K562 (cell line): ENCODE measurements around the gene LDLRAD3. TPM values are rescaled to one million over a fixed set of nuclear protein-coding genes. Genes with fewer than 3 reads are reported as not detected.

ENCODE experiments used
- ATAC-seq: fragments of 200-7000 bp; cut with Tn5 transposase; 3 replicates; pipeline ENCODE4 v1.9.1; 2020; ENCODE audit warnings: moderate library complexity
- BruUV-seq: library from RNA; stranded (reverse); fragments of 400-500 nt; replicated peaks from 2 replicates; lab custom pipeline; 2021; lab: Mats Ljungman, UMichigan
- CTCF ChIA-PET: fragments of 300-600 bp; formaldehyde crosslinking; extraction: SDS; loops from one replicate; lab custom pipeline; 2021; ENCODE audit warnings: low intra/inter-chr PET ratio; lab: Yijun Ruan, JAX
- POLR2A ChIA-PET: fragments of 300-600, 350-650 bp; sonication (Branson Sonifier 250); formaldehyde crosslinking; extraction: SDS; loops from one replicate; lab custom pipeline; 2021; ENCODE audit warnings: antibody characterized with exemption, inconsistent platforms; lab: Yijun Ruan, JAX
- DNase-seq, 4 experiments: peaks; one replicate each; pipeline versions ENCODE4 v3.0.0 to v3.0.0-alpha.2; 2011 to 2018; ENCODE audit warnings: low spot score in 3 of 4, mixed read lengths in 3 of 4; ENCODE audit errors: extremely low read depth in 1 of 4
- FAIRE-seq: peaks from 2 replicates; lab custom pipeline; 2011; peaks lifted over from hg19 to GRCh38; lab: Jason Lieb, UNC
- H2AFZ ChIP-seq: 2 replicates; pipeline ENCODE4 v1.6.0; 2011; ENCODE audit warnings: low read depth, low read length, control low read depth, inconsistent platforms
- H3K27ac ChIP-seq: fragments of 200-600 bp; 3 replicates; pipeline ENCODE4 v1.8.0; 2011; ENCODE audit warnings: low read depth, mild to moderate bottlenecking, control low read depth, inconsistent platforms, low read length, moderate library complexity, mixed read lengths; ENCODE audit errors: extremely low read depth
- H3K27me3 ChIP-seq, 2 experiments: fragments of 300-600 bp in 1 of 2; 2 replicates in 1 of 2; 3 replicates in 1 of 2; pipeline versions ENCODE4 v1.6.0 to v1.8.0; 2011; ENCODE audit warnings: inconsistent platforms in 2 of 2, low read length in 2 of 2, mild to moderate bottlenecking in 1 of 2, mixed read lengths in 1 of 2, moderate library complexity in 1 of 2; ENCODE audit not compliant: control insufficient read depth in 2 of 2, insufficient read depth in 2 of 2
- H3K36me3 ChIP-seq: fragments of 300-600 bp; 3 replicates; pipeline ENCODE4 v1.8.0; 2011; ENCODE audit warnings: mild to moderate bottlenecking, low read length, inconsistent platforms; ENCODE audit not compliant: control insufficient read depth, insufficient read depth
- H3K4me1 ChIP-seq, 2 experiments: fragments of 200-600 bp in 1 of 2; replicated peaks in 1 of 2; 2 replicates in 1 of 2; 3 replicates in 1 of 2; pipeline versions ENCODE4 v1.5.1 to v1.8.0; 2011; ENCODE audit warnings: inconsistent platforms in 2 of 2, low read length in 2 of 2, mild to moderate bottlenecking in 1 of 2, mixed read lengths in 1 of 2, moderate library complexity in 1 of 2; ENCODE audit not compliant: control insufficient read depth in 2 of 2, insufficient read depth in 2 of 2
- H3K4me2 ChIP-seq: 2 replicates; pipeline ENCODE4 v1.6.1; 2011; ENCODE audit warnings: low read length, control low read depth, inconsistent platforms, mixed read lengths; ENCODE audit not compliant: insufficient read depth
- H3K4me3 ChIP-seq: fragments of 200-600 bp; sonication (generic), shearing (Covaris generic); 2 replicates; pipeline ENCODE4 v1.5.1; 2016; ENCODE audit warnings: control low read depth, inconsistent platforms
- H3K79me2 ChIP-seq: fragments of 200-600 bp; 3 replicates; pipeline ENCODE4 v1.8.0; 2011; ENCODE audit warnings: low read length, inconsistent platforms; ENCODE audit not compliant: control insufficient read depth, insufficient read depth
- H3K9ac ChIP-seq, 2 experiments: 2 replicates each; pipeline versions ENCODE4 v1.6.0 to v1.6.1; 2011; ENCODE audit warnings: low read depth in 2 of 2, low read length in 2 of 2, control low read depth in 1 of 2, inconsistent platforms in 1 of 2, mild to moderate bottlenecking in 1 of 2, mixed read lengths in 1 of 2; ENCODE audit not compliant: insufficient read depth in 1 of 2
- H3K9me1 ChIP-seq: one replicate; pipeline ENCODE4 v1.6.0; 2011; ENCODE audit warnings: inconsistent platforms, mild to moderate bottlenecking, low read length, moderate library complexity; ENCODE audit not compliant: control insufficient read depth, insufficient read depth
- H3K9me3 ChIP-seq: replicated peaks from 2 replicates; pipeline ENCODE4 v1.5.1; 2011; ENCODE audit warnings: low read depth, low read length, inconsistent platforms; ENCODE audit not compliant: control insufficient read depth, insufficient read depth
- H4K20me1 ChIP-seq: replicated peaks from 2 replicates; pipeline ENCODE4 v1.6.1; 2011; ENCODE audit warnings: low read length, inconsistent platforms, mixed read lengths; ENCODE audit not compliant: control insufficient read depth, insufficient read depth
- BRF1 ChIP-seq: IDR thresholded peaks from 3 replicates; pipeline ENCODE4 v1.6.1; 2011; ENCODE audit warnings: borderline replicate concordance, mild to moderate bottlenecking; ENCODE audit not compliant: insufficient read length; ENCODE audit errors: extremely low read depth
- ELF2 ChIP-seq: fragments of 250-450 bp; sonication (Bioruptor Pico); IDR thresholded peaks from 2 replicates; pipeline ENCODE4 v1.5.0; 2021; ENCODE audit warnings: mild to moderate bottlenecking
- GABPA ChIP-seq: fragments of 200-800 bp; sonication (Bioruptor generic); conservative IDR thresholded peaks from 2 replicates; pipeline ENCODE4 v1.6.1; 2016; ENCODE audit warnings: low read depth, missing genetic modification characterization, missing compliant biosample characterization
- ZNF239 ChIP-seq: fragments of 250-450 bp; sonication (Bioruptor Pico); IDR thresholded peaks from 2 replicates; pipeline ENCODE4 v1.4.0; 2020; ENCODE audit warnings: mild to moderate bottlenecking
- WGBS: fragments of 100-300 bp; shearing (Covaris generic); methylation state at CpG from one replicate; pipeline ENCODE4 v1.1.6; 2016; ENCODE audit warnings: low coverage, mixed read lengths; ENCODE audit not compliant: insufficient coverage; ENCODE audit errors: missing lambda C conversion rate; 5-methylcytosine and 5-hydroxymethylcytosine counted together
- in situ Hi-C: fragments of 300-500 bp; cut with MboI; formaldehyde crosslinking; loops from 4 replicates; pipeline ENCODE4 v1.15.0; 2018; ENCODE audit warnings: inconsistent platforms, mixed read lengths
- intact Hi-C: fragments of 100-400 bp; cut with micrococcal nuclease; formaldehyde crosslinking; loops from 2 replicates; pipeline ENCODE4 v1.14.2; 2022
- polyA plus RNA-seq, 8 experiments: library from polyadenylated mRNA; depleted of rRNA in 4 of 8; stranded (reverse) in 5 of 8; unstranded in 3 of 8; fragments of >200 nt; fragmentation: Nextera tagmentation in 2 of 8; fragmentation: Illumina TruSeq in 1 of 8; extraction: Ambion mirVana in 2 of 8; extraction: Trizol in 1 of 8; gene quantifications; 2 replicates each; pipeline versions ENCODE4 v1.2.1 to v1.2.3, GENCODE V29; 2011 to 2014; ENCODE audit warnings: inconsistent platforms in 1 of 8, missing spikeins in 1 of 8
- total RNA-seq, 7 experiments: library from RNA; depleted of rRNA in 6 of 7; stranded (reverse); fragments of >200 nt in 6 of 7; fragmentation: Illumina TruSeq in 2 of 7; extraction: Trizol in 2 of 7; gene quantifications; 2 replicates each; pipeline versions ENCODE4 v1.2.1 to v1.2.3, GENCODE V29; 2011 to 2021; ENCODE audit warnings: low replicate concordance in 1 of 7
- TF ChIP-seq, protein P1 (sequence below): fragments of 450-650 bp; IDR thresholded peaks from 2 replicates; pipeline ENCODE4 v1.7.0; 2016; ENCODE audit warnings: borderline replicate concordance

Gene LDLRAD3
- total and polyA plus RNA-seq, 9 of the 15 experiments (the other 6 are each of a cell fraction or from before 2014, with no cell fraction given) = 0.73 to 7.2 (median 3.5) TPM

DNA sequence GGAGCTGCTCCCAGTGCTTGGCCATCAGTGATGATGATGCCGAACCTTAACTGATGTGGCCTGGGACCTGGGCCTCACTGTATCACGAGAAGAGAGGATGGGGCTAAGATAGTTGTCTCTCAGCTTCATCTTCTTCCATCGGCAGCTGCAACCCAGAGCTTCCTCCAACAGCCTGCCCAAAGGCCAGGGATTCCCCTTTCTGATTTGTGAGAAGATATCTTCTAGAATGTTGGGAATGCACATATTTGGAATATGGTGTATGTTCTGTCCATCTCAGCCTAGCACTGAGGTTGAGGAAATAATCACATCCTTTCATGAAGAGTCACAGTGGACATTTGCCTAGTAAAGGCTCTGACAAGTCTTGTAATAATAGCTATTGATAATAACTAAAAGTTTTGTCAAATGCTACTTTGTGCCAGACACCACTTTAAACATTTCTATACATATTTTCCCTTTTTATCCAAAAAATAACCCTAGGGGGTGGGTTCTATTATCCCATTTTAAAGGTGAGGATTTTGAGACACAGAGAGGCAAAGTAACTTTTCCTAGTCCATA, 272.3 kb downstream of the LDLRAD3 start:
- TF ChIP-seq, protein P1, sequence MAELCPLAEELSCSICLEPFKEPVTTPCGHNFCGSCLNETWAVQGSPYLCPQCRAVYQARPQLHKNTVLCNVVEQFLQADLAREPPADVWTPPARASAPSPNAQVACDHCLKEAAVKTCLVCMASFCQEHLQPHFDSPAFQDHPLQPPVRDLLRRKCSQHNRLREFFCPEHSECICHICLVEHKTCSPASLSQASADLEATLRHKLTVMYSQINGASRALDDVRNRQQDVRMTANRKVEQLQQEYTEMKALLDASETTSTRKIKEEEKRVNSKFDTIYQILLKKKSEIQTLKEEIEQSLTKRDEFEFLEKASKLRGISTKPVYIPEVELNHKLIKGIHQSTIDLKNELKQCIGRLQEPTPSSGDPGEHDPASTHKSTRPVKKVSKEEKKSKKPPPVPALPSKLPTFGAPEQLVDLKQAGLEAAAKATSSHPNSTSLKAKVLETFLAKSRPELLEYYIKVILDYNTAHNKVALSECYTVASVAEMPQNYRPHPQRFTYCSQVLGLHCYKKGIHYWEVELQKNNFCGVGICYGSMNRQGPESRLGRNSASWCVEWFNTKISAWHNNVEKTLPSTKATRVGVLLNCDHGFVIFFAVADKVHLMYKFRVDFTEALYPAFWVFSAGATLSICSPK = no peak
- TF ChIP-seq GABPA (tag) (no peak), ZNF239 (CRISPR knock-in tag) (peak; percentile 90), ELF2 (no peak), BRF1 (no peak)
- Histone ChIP-seq H3K27me3 (peaks cover 0 to 27% of the 10 kb centered on the region in 2 experiments; a peak in 4 of 5 replicates), H3K27ac (no peak overlapping the region), H4K20me1 (no peaks in the 10 kb centered on the region), H2AFZ (no peak overlapping the region), H3K4me3 (no peak overlapping the region), H3K9me3 (no peaks in the 10 kb centered on the region; the same call in 1 of the 2 replicates), H3K4me2 (no peak overlapping the region), H3K9me1 (no peaks in the 10 kb centered on the region), H3K9ac (no peak overlapping the region), H3K36me3 (no peaks in the 10 kb centered on the region), H3K79me2 (no peaks in the 10 kb centered on the region), H3K4me1 (no peaks in the 10 kb centered on the region)
- in situ Hi-C loops = no loop called here
- ATAC-seq (no peak), DNase-seq (no peak), FAIRE-seq (no peak)
- ChIA-PET POLR2A (interaction anchor here (0.8 to 1.7 kb wide), 2 partner anchors 9 to 12 kb away, joined by 3 to 11 read pairs; no protein-coding TSS in a partner anchor), CTCF (no interaction called here)
- intact Hi-C loops = no loop called here
- no TSS peak for BruUV-seq
- WGBS = 5% methylated on average over 3 of the region's 3 CpGs
